ENCODE results near the gene NEU2. TPM values are rescaled to one million over a fixed set of nuclear protein-coding genes. Genes with fewer than 3 reads are reported as not detected.
A peak's percentile ranks its signal among the peaks of the same experiment; 100 is the strongest.

The NEU2 gene
- total RNA-seq, 1 experiment from 2014 or later: not detected

GRCh38 chr2:233053928-233054784 lies 21.7 kb downstream of the NEU2 start:
- Histone ChIP-seq H4K8ac (replicated peaks; ENCODE audit: insufficient read length, low read depth, low read length) (no peak overlapping the region), H2BK15ac (ENCODE audit: low read depth, low read length) (no peak overlapping the region), H3K4me1 (ENCODE audit: insufficient read depth, low read length) (peaks cover 11% of the 10 kb centered on the region; the same call in 1 of the 2 replicates), H2BK20ac (ENCODE audit: low read depth, low read length, poor library complexity, severe bottlenecking) (no peak overlapping the region), H3K56ac (ENCODE audit: insufficient read length, low read depth, low read length) (no peak overlapping the region), H3K79me2 (ENCODE audit: insufficient read depth, low read length) (no peaks in the 10 kb centered on the region), H3K9ac (ENCODE audit: extremely low read depth, insufficient read length, low read length) (no peak overlapping the region), H3K23ac (ENCODE audit: insufficient read length, low read depth, low read length) (no peak overlapping the region), H2AFZ (ENCODE audit: low read length) (no peak overlapping the region), H2BK5ac (ENCODE audit: insufficient read length, low read length) (no peak overlapping the region), H3K4ac (ENCODE audit: low read depth, low read length) (no peak overlapping the region), H3K79me1 (ENCODE audit: insufficient read depth, low read depth, low read length, poor library complexity, severe bottlenecking) (no peaks in the 10 kb centered on the region), H2AK5ac (ENCODE audit: insufficient read length, low read length) (no peak overlapping the region), H4K20me1 (ENCODE audit: control insufficient read depth, insufficient read depth, insufficient read length) (no peaks in the 10 kb centered on the region), H2BK12ac (ENCODE audit: insufficient read length, low read depth, low read length) (no peak overlapping the region), H4K5ac (ENCODE audit: insufficient read length, low read depth, low read length) (no peak overlapping the region), H3K27me3 (ENCODE audit: insufficient read depth, low read length) (no peaks in the 10 kb centered on the region; the same call in 1 of the 2 replicates), H3T11ph (ENCODE audit: low read length) (no peak overlapping the region), H3K4me2 (ENCODE audit: insufficient read depth, insufficient read length, low read length) (no peak overlapping the region), H3K27ac (ENCODE audit: insufficient read length, low read depth, low read length) (no peak overlapping the region), H2BK120ac (ENCODE audit: low read depth, low read length, poor library complexity, severe bottlenecking) (no peak overlapping the region), H3K23me2 (ENCODE audit: insufficient read length, low read depth, low read length, poor library complexity, severe bottlenecking) (peaks cover 4% of the 10 kb centered on the region), H3K9me3 (ENCODE audit: control insufficient read depth, low read depth, low read length) (no peaks in the 10 kb centered on the region), H3K14ac (ENCODE audit: insufficient read depth, low read length) (no peak overlapping the region), H4K91ac (ENCODE audit: insufficient read length, low read depth, low read length) (no peak overlapping the region), H3K18ac (ENCODE audit: insufficient read length, low read depth, low read length) (no peak overlapping the region)
- peak overlapping the region in 1 of 3 experiments; percentile 16; a peak in 2 of 7 replicates for H3K27ac Mint-ChIP-seq
- H3K36me3 Mint-ChIP-seq (ENCODE audit: insufficient read depth in 1 of 3, low read depth in 3 of 3): no peaks in the 10 kb centered on the region
- peak; percentile 83 for DNase-seq
- H3K9me3 Mint-ChIP-seq: no peaks in the 10 kb centered on the region; a peak in 1 of 5 replicates
- H3K4me3 Mint-ChIP-seq: no peak overlapping the region; a peak in 1 of 5 replicates
- TF ChIP-seq CTCF (conservative IDR thresholded peaks at IDR 0.05): peak; percentile 99
- peaks cover 44 to 48% of the 10 kb centered on the region in 2 experiments for H3K4me1 Mint-ChIP-seq
- WGBS (ENCODE audit: extremely low coverage, insufficient read length, low lambda C conversion rate): no CpG with 5 or more reads among the region's 22 CpGs
- H3K27me3 Mint-ChIP-seq (ENCODE audit: low read depth): peaks cover 36% of the 10 kb centered on the region

All from H9 (cell line).